HG03520 (cell line): ENCODE results near the gene ZNF354B.
"Not testable (repeated sequence)": the region's sequence is repeated elsewhere in the genome, so short reads cannot be mapped to it uniquely, and the experiment has no call there.

ENCODE experiments used
- ATAC-seq: cut with Tn5 transposase; IDR thresholded peaks from one replicate; pipeline ENCODE4 v1.9.1; 2021; ENCODE audit warnings: mild to moderate bottlenecking, moderate library complexity; ENCODE audit not compliant: unreplicated experiment

ZNF354B gene

GRCh38 chr5:178883115-178883694 lies 23.5 kb downstream of the ZNF354B start:
- ATAC-seq, result not testable (repeated sequence)

- no peak for ATAC-seq
Measured at GRCh38 chr5:178883815-178884430, 24.2 kb downstream of the ZNF354B start.

- ATAC-seq, result no peak
Measured at GRCh38 chr5:178895615-178896571, 36.1 kb downstream of the ZNF354B start, which contains the start of gene ZFP2. ZFP2 (plus strand) TSS chr5:178895913; CDS start chr5:178931314, 35,401 bp downstream.

- no peak for ATAC-seq
Measured at GRCh38 chr5:178899289-178899688, 39.5 kb downstream of the ZNF354B start.

- no peak for ATAC-seq
Measured at GRCh38 chr5:178902849-178903248, 43.1 kb downstream of the ZNF354B start.

GRCh38 chr5:178931846-178932760 lies 72.3 kb downstream of the ZNF354B start:
- no peak for ATAC-seq
